Left lung (tissue), 10 donors: ENCODE results near the gene DARS1. TPM values are rescaled to one million over a fixed set of nuclear protein-coding genes. Genes with fewer than 3 reads are reported as not detected.
A peak's percentile ranks its signal among the peaks of the same experiment; 100 is the strongest.

Experiments
- ATAC-seq: fragments of 200-7000 bp; cut with Tn5 transposase; one replicate; pipeline ENCODE4 v1.9.1; 2020; ENCODE audit warnings: moderate library complexity
- DNase-seq, 4 donors: peaks; one replicate each; pipeline ENCODE4 v3.0.0-alpha.2; 2013 to 2020
- H3K27ac ChIP-seq, 2 donors: fragments of 200-600 bp; sonication (generic) in 1 of 2; one replicate each; pipeline versions ENCODE4 v1.5.0 to v1.8.0; 2020 to 2021
- H3K27me3 ChIP-seq, 2 donors: fragments of 200-600 bp; sonication (generic) in 1 of 2; one replicate each; pipeline versions ENCODE4 v1.5.0 to v1.8.0; 2020 to 2021
- H3K36me3 ChIP-seq, 2 donors: fragments of 200-600 bp; sonication (generic) in 1 of 2; one replicate each; pipeline versions ENCODE4 v1.5.0 to v1.8.0; 2020 to 2021
- H3K4me1 ChIP-seq, 2 donors: fragments of 200-600 bp; one replicate each; pipeline ENCODE4 v1.8.0; 2021
- H3K4me3 ChIP-seq, 2 donors: fragments of 200-600 bp; sonication (generic) in 1 of 2; one replicate each; pipeline versions ENCODE4 v1.5.0 to v1.8.0; 2020 to 2021; ENCODE audit warnings: mild to moderate bottlenecking in 1 of 2
- H3K9me3 ChIP-seq, 2 donors: fragments of 200-600 bp; sonication (generic) in 1 of 2; one replicate each; pipeline versions ENCODE4 v1.5.0 to v1.8.0; 2020 to 2021
- CTCF ChIP-seq, 2 donors: fragments of 200-600 bp; sonication (generic) in 1 of 2; IDR thresholded peaks; one replicate each; pipeline versions ENCODE4 v1.5.0 to v1.8.0; 2021; ENCODE audit warnings: antibody characterized with exemption in 2 of 2
- intact Hi-C, 2 donors: fragments of 100-400 bp; cut with DNase I; formaldehyde crosslinking; loops; one replicate each; pipeline versions ENCODE4 v1.11.2 to v1.14.2; 2022
- polyA plus RNA-seq, 6 donors: library from polyadenylated mRNA; unstranded; fragments of 120-200 nt; gene quantifications; one replicate each; pipeline ENCODE4 v1.2.1, GENCODE V29; 2013; ENCODE audit not compliant: insufficient read length in 6 of 6
- total RNA-seq, 2 donors: library from RNA; stranded (reverse); fragmentation: NEBNext Ultra II Directional; extraction: Animal tissue kit (Norgen Biotek cat#: 25700); gene quantifications; one replicate each; pipeline ENCODE4 v1.2.1, GENCODE V29; 2021
- donor health status: DM: no; HTN: yes; CAD: no.
- donor health status: DM: no; HTN: no; CAD: no.

DARS1 gene
- total and polyA plus RNA-seq, 8 donors: 46.9 to 165 (median 134) TPM

GRCh38 chr2:136019306-136019705 is 33.9 kb upstream of the DARS1 start:
- no peak for TF ChIP-seq CTCF (IDR thresholded peaks at IDR 0.05)
- no peaks in the 10 kb centered on the region for H3K27me3 ChIP-seq
- intact Hi-C loops: no loop called here
- peaks cover 0 to 89% of the 10 kb centered on the region in 2 donors for H3K4me1 ChIP-seq
- no peaks in the 10 kb centered on the region for H3K36me3 ChIP-seq
- DNase-seq: no peak
- H3K27ac ChIP-seq: peak overlapping the region in 1 of 2 donors; percentile 48
- H3K4me3 ChIP-seq: no peak overlapping the region
- no peaks in the 10 kb centered on the region for H3K9me3 ChIP-seq
- ATAC-seq: peak; percentile 21

- peak overlapping the region in 1 of 2 donors; percentile 0 for H3K27ac ChIP-seq
- no peak for TF ChIP-seq CTCF (IDR thresholded peaks at IDR 0.05)
- no peaks in the 10 kb centered on the region for H3K27me3 ChIP-seq
- ATAC-seq: no peak
- intact Hi-C loops: no loop called here
- no peaks in the 10 kb centered on the region for H3K36me3 ChIP-seq
- no peak overlapping the region for H3K4me3 ChIP-seq
- DNase-seq: no peak
- no peaks in the 10 kb centered on the region for H3K9me3 ChIP-seq
- peaks cover 0 to 96% of the 10 kb centered on the region in 2 donors for H3K4me1 ChIP-seq
Observed at GRCh38 chr2:136017786-136018185, 32.4 kb upstream of the DARS1 start.

- Histone ChIP-seq H3K4me3 (no peak overlapping the region), H3K27me3 (no peaks in the 10 kb centered on the region), H3K27ac (peak overlapping the region in 1 of 2 donors; percentile 0), H3K9me3 (no peaks in the 10 kb centered on the region), H3K36me3 (no peaks in the 10 kb centered on the region), H3K4me1 (peaks cover 0 to 96% of the 10 kb centered on the region in 2 donors)
- DNase-seq: no peak
- TF ChIP-seq CTCF (IDR thresholded peaks at IDR 0.05): no peak
- no peak for ATAC-seq
- intact Hi-C loops: no loop called here
Observed at GRCh38 chr2:136016836-136017235, 31.4 kb upstream of the DARS1 start.

- no peak overlapping the region for H3K4me3 ChIP-seq
- no peak for ATAC-seq
- H3K27ac ChIP-seq: peak overlapping the region in 1 of 2 donors; percentile 0
- TF ChIP-seq CTCF (IDR thresholded peaks at IDR 0.05): no peak
- intact Hi-C loops: no loop called here
- DNase-seq: no peak
- no peaks in the 10 kb centered on the region for H3K36me3 ChIP-seq
- no peaks in the 10 kb centered on the region for H3K27me3 ChIP-seq
- H3K4me1 ChIP-seq: peaks cover 0 to 96% of the 10 kb centered on the region in 2 donors
- no peaks in the 10 kb centered on the region for H3K9me3 ChIP-seq
Observed at GRCh38 chr2:136016427-136016826, 31.0 kb upstream of the DARS1 start.

- Histone ChIP-seq H3K27me3 (no peaks in the 10 kb centered on the region), H3K4me1 (peaks cover 0 to 91% of the 10 kb centered on the region in 2 donors), H3K36me3 (no peaks in the 10 kb centered on the region), H3K27ac (peak overlapping the region in 1 of 2 donors; percentile 0), H3K9me3 (no peaks in the 10 kb centered on the region), H3K4me3 (no peak overlapping the region)
- TF ChIP-seq CTCF (IDR thresholded peaks at IDR 0.05): no peak
- no peak for ATAC-seq
- intact Hi-C loops: no loop called here
- DNase-seq: no peak
Observed at GRCh38 chr2:136015699-136016098, 30.3 kb upstream of the DARS1 start.
